Vagina (tissue), 2 donors: ENCODE measurements around the gene PSG6.
"Not testable (repeated sequence)": the region's sequence is repeated elsewhere in the genome, so short reads cannot be mapped to it uniquely, and the experiment has no call there.

Source experiments
- CTCF ChIP-seq, 3 experiments: fragments of 450-650 bp in 2 of 3; fragments of 200-600 bp in 1 of 3; sonication (generic) in 1 of 3; IDR thresholded peaks; one replicate each; pipeline ENCODE4 v1.5.1; 2017 to 2019; ENCODE audit warnings: antibody characterized with exemption in 3 of 3, mild to moderate bottlenecking in 2 of 3, moderate library complexity in 2 of 3
- POLR2A ChIP-seq, 2 donors: fragments of 450-650 bp; IDR thresholded peaks; one replicate each; pipeline ENCODE4 v1.6.1; 2017; ENCODE audit warnings: antibody characterized with exemption in 2 of 2, mild to moderate bottlenecking in 2 of 2, moderate library complexity in 2 of 2
- POLR2AphosphoS5 ChIP-seq, 2 donors: sonication (generic); formaldehyde crosslinking; IDR thresholded peaks; one replicate each; pipeline ENCODE4 v1.9.0; 2017; ENCODE audit warnings: antibody characterized with exemption in 2 of 2, mild to moderate bottlenecking in 2 of 2, low read depth in 1 of 2; ENCODE audit not compliant: insufficient read depth in 1 of 2

GRCh38 chr19:42920971-42921370 lies 3.3 kb upstream of the PSG6 start:
- not testable (repeated sequence) for TF ChIP-seq CTCF (IDR thresholded peaks at IDR 0.05); POLR2A (IDR thresholded peaks at IDR 0.05); POLR2AphosphoS5 (IDR thresholded peaks at IDR 0.05; ENCODE audit: insufficient read depth in 1 of 2, low read depth in 1 of 2)
